ENCODE data around the gene NXN. TPM values are rescaled to one million over a fixed set of nuclear protein-coding genes. Genes with fewer than 3 reads are reported as not detected.

Gene NXN
- polyA plus RNA-seq, 1 donor from 2014 or later, result 14.8 TPM

- TF ChIP-seq EZH2 (IDR thresholded peaks at IDR 0.05; ENCODE audit: borderline replicate concordance, insufficient read depth, low read length, poor library complexity, severe bottlenecking), result no peak
- TF ChIP-seq EP300 (conservative IDR thresholded peaks at IDR 0.05; ENCODE audit: poor library complexity, severe bottlenecking), result no peak
Measured at GRCh38 chr17:915538-916201, 63.9 kb downstream of the NXN start (continued).

- H3K79me2 ChIP-seq (replicated peaks; ENCODE audit: insufficient read depth, low read length), result peaks cover 20% of the 10 kb centered on the region
- no peaks in the 10 kb centered on the region for H3K36me3 ChIP-seq (ENCODE audit: insufficient read depth, low read length)
Measured at GRCh38 chr17:914561-914960, 65.0 kb downstream of the NXN start.

More at GRCh38 chr17:914561-914960, 65.0 kb downstream of the NXN start:
- Histone ChIP-seq H2AFZ (ENCODE audit: low read depth, low read length) (no peak overlapping the region), H3F3A (ENCODE audit: insufficient read depth, low read length, poor library complexity, severe bottlenecking) (no peaks in the 10 kb centered on the region), H3K9ac (ENCODE audit: low read length) (no peak overlapping the region), H3K27ac (ENCODE audit: low read length) (no peak overlapping the region), H3K4me3 (ENCODE audit: low read length) (no peak overlapping the region), H3K27me3 (ENCODE audit: insufficient read depth, low read depth, low read length) (no peaks in the 10 kb centered on the region), H3K4me2 (ENCODE audit: low read length) (no peak overlapping the region), H3K9me2 (ENCODE audit: insufficient read depth, low read length) (no peaks in the 10 kb centered on the region), H3K9me3 (ENCODE audit: low read length) (peaks cover 3% of the 10 kb centered on the region), H4K20me1 (ENCODE audit: insufficient read depth) (no peaks in the 10 kb centered on the region)
- TF ChIP-seq RAD21 (conservative IDR thresholded peaks at IDR 0.05) (no peak), SMC3 (conservative IDR thresholded peaks at IDR 0.05; ENCODE audit: poor library complexity) (no peak), MXI1 (conservative IDR thresholded peaks at IDR 0.05; ENCODE audit: poor library complexity, severe bottlenecking) (no peak), EP300 (conservative IDR thresholded peaks at IDR 0.05; ENCODE audit: poor library complexity, severe bottlenecking) (no peak), CTCF (IDR thresholded peaks at IDR 0.05; ENCODE audit: poor library complexity, severe bottlenecking) (no peak), TAF1 (IDR thresholded peaks at IDR 0.05; ENCODE audit: low read depth) (no peak), POLR2AphosphoS5 (IDR thresholded peaks at IDR 0.05) (no peak), EZH2 (IDR thresholded peaks at IDR 0.05; ENCODE audit: borderline replicate concordance, insufficient read depth, low read length, poor library complexity, severe bottlenecking) (no peak)
- TF ChIP-seq, protein P1, sequence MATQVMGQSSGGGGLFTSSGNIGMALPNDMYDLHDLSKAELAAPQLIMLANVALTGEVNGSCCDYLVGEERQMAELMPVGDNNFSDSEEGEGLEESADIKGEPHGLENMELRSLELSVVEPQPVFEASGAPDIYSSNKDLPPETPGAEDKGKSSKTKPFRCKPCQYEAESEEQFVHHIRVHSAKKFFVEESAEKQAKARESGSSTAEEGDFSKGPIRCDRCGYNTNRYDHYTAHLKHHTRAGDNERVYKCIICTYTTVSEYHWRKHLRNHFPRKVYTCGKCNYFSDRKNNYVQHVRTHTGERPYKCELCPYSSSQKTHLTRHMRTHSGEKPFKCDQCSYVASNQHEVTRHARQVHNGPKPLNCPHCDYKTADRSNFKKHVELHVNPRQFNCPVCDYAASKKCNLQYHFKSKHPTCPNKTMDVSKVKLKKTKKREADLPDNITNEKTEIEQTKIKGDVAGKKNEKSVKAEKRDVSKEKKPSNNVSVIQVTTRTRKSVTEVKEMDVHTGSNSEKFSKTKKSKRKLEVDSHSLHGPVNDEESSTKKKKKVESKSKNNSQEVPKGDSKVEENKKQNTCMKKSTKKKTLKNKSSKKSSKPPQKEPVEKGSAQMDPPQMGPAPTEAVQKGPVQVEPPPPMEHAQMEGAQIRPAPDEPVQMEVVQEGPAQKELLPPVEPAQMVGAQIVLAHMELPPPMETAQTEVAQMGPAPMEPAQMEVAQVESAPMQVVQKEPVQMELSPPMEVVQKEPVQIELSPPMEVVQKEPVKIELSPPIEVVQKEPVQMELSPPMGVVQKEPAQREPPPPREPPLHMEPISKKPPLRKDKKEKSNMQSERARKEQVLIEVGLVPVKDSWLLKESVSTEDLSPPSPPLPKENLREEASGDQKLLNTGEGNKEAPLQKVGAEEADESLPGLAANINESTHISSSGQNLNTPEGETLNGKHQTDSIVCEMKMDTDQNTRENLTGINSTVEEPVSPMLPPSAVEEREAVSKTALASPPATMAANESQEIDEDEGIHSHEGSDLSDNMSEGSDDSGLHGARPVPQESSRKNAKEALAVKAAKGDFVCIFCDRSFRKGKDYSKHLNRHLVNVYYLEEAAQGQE (IDR thresholded peaks at IDR 0.05; ENCODE audit: borderline replicate concordance), result no peak
